Measurements from ENCODE around the gene DYSF.

DNA sequence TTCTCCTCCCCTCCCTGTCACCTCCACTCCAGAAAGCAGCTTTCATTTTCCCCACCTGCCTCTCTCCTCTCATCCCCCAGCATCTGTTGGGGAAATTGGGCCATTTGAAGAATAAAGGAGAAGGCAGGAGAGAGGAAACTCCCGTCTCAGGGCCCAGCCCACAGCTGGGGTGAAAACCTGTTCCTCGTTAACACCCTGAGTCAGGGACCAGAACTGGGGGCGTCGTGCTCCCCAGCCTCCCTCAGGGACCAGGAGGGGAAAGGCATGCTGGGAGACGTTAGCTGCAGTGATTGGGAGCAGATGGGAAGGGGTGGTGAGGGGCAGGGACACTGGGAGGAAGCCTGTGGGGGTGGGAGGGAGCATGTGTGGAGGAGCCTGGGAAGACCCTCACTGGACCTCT lies 251.3 kb downstream of the DYSF start:
- TF ChIP-seq POLR2A (IDR thresholded peaks at IDR 0.05) = no peak
- TF ChIP-seq, protein P1, sequence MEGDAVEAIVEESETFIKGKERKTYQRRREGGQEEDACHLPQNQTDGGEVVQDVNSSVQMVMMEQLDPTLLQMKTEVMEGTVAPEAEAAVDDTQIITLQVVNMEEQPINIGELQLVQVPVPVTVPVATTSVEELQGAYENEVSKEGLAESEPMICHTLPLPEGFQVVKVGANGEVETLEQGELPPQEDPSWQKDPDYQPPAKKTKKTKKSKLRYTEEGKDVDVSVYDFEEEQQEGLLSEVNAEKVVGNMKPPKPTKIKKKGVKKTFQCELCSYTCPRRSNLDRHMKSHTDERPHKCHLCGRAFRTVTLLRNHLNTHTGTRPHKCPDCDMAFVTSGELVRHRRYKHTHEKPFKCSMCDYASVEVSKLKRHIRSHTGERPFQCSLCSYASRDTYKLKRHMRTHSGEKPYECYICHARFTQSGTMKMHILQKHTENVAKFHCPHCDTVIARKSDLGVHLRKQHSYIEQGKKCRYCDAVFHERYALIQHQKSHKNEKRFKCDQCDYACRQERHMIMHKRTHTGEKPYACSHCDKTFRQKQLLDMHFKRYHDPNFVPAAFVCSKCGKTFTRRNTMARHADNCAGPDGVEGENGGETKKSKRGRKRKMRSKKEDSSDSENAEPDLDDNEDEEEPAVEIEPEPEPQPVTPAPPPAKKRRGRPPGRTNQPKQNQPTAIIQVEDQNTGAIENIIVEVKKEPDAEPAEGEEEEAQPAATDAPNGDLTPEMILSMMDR (IDR thresholded peaks at IDR 0.05) = no peak
